Eye (tissue), 1 donor: Measurements from ENCODE around the gene FAM53B.
"Not testable (repeated sequence)": the region's sequence is repeated elsewhere in the genome, so short reads cannot be mapped to it uniquely, and the experiment has no call there.

Source experiments
- DNase-seq: peaks from one replicate; pipeline ENCODE4 v3.0.0-alpha.2; 2015

FAM53B gene

DNA sequence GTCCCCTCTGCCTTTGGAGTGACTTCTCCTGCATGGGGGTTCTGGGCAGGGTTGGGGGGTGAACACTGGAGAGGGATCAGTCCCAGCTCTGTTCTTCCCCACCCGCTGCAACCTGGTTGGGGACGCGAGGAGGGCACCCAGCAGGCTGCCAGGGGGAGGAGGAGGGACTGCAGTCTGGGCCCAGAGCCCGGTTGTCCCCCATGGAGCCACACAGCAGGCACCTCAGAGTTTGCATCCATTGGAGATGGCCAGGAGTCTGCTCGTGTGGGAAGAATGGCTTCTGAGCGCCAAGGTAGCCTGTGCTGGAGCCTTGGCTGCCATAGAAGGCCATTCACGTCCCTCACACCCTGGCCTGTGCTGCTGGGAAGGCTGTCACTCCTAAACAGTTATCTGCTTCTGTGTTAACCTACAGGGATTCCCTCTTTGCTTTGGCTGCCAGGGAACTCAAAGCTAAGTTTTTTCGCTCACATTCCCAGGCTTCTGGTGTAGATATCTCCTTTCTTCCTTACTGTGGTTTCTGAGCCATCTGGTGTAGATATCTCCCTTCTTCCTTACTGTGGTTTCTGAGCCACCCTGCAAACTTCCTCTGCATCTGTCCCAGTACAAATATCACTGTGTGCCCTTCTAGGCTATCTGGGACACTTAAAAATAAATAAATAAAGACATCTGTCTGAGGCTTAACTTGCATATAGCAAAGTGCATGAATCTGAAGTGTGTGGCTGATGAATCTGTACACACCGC lies 148.9 kb downstream of the FAM53B start:
- DNase-seq, result no peak

DNA sequence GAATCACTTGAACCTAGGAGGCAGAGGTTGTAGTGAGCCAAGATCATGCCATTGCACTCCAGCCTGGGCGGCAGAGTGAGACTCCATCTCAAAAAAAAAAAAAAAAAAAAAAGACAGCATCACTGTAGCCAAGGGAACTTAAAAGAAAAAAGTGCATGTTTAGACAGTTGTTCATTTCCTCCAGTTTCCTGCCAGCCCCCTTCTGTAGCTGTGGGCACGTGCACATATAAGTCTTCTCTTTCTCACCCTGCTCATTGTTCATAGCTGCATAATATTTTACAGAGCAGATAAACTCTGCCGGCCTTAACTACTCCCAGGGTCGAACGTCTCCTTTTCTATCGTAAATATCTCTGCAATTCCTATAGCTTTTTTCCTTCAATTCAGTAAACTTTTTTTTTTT lies 149.9 kb downstream of the FAM53B start:
- no peak for DNase-seq

DNA sequence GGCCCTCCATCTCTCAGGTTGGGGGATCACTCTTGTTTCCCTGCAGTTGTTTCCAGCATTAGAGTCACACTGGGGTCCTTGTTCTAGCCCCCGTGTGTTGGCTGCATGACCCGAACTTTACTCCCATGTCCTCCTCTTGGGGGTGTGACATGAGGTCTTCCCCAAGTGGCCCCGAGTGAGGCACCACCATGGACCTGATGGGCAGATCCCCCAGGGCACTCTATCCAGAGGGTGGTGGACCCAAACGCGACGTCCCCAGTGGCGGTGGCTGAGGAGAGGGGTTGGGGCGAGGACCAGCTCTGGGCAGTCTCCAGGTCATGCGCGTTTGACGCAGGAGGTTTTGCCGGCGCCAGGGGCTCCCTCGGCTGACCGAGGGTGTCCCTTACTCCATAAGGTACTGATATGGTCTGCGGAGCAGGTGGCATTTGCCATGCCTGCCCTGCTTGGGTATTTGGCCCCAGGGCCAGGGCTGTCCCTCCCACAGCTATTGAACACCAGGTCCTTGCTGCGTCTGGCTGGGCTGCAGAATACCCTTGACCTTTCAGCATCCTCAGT lies 150.7 kb downstream of the FAM53B start:
- no peak for DNase-seq

GRCh38 chr10:124592736-124593430 lies 151.3 kb downstream of the FAM53B start:
- DNase-seq, result no peak

DNA sequence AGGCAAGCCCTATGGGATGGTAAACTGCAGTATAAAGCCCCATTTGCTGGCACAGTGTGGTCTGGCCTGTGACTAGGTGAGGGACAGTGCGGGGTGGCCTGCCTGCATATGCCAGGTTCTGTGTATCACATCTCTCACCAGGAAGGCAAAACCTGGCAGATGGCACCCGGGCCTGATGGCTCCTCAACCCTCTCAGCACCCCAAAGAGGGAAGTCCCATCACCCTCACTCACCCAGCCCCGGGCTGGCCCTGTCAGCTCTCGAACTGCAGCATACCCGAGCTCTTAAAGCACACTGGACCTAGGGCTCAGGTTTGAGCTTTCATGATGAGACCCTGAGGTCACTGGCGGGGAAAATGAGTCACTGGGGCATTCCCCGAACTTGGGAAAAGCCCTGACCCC lies 152.1 kb downstream of the FAM53B start:
- DNase-seq, result no peak

GRCh38 chr10:124591123-124591495 lies 153.1 kb downstream of the FAM53B start:
- DNase-seq, result no peak

DNA sequence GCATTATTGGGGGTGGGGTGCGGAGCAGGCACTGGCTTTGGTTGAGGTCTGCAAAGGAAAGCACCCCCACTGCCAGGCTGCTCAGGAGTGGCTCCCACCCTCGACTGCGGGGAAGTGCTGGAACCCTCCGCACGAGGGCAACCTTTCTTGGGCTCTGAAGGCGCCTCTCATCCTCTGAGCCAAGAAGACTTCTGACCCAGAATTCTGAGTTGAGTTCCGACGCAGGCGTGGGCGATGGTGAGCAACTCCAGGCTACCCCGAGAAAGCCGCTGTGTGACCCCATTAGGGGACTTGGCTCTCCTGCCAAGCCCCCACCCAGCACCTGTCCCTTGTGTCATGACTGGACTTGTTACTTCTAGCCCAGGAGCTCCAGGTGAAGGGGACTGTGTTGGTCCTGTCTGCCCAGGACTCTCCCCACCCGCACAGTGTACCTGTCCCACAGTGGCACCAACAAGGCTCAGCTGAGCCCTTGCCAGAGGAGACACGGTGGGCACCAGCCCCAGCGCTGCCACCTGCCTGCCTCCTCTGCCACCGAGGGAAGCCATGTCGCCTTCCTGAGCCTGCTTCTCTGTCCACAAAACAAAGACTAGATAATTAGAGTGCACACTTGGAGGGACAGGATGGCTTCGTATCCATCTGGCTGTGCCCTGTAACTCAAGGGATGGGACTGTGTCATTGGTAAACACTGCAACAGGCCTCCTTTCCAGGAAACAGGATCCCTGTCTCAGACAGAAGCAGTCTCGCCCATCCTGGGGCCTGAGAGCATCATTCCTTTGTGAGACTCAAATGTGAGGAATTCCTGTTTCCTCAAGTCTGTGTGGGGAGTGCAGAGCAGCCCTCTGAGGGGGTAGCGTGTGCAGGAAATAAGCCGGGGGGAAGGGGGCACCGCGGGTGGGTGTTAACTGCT lies 153.7 kb downstream of the FAM53B start:
- no peak for DNase-seq

- peak; percentile 45 for DNase-seq
These were observed 154.6 kb downstream of the FAM53B start for GRCh38 chr10:124589491-124590041.

DNA sequence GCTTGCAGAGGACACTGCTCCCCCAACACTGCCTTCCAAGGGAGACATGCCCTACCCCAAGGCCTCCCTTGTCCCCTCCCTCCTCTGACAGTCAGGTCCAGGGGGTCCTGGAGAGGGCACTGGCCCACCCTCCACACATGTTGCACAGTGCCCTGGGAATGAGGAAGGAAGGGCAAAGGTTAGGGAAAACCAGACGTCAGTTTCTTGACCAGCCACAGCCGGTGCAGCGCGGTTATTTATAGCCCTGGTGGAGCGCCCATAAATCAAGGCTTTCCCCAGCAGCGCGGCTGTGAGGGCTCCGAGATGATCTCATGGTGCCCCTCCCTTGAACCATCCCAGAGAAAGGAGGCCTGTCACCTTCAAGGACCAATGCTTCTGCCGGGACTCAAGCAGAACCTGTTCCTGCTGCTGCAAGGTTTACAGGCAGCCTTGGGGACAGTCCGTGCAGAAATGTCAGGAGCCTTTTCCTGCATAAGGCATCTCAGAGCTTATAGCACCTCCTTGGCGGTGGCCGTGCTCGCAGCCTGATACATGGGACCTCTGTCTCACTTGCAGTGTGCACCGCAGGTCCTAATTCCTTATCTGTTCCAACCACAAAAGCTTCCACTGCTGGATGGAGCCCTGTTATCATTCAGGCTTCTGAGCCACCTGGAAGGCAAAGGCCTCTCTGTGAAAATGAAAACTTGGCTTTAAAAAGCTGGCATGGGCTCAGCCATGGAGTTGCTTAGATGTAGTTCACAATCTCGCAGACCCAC lies 155.3 kb downstream of the FAM53B start:
- DNase-seq, result peak; percentile 38

GRCh38 chr10:124588341-124588735 lies 155.8 kb downstream of the FAM53B start:
- DNase-seq, result not testable (repeated sequence)

- no peak for DNase-seq
These were observed 156.4 kb downstream of the FAM53B start for GRCh38 chr10:124587811-124588211.

DNA sequence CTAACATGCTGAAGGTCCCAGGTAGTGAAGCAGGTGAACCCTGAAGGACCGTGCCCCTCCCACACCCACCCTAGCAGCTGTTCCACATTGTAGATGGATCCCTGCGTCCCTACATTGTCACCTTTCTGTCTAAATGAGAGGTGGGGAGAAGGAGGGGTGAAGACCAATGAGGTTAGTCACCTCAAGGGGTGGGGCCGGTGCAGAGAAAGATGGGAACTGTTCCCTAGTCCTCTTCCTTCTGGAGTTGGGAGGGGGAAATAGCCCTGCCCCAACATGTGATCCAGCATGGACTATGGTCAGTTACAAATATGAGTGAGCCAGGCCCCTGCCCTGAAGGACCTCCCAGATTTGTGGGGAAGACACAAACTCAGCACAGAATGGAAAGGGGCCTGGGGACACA lies 158.0 kb downstream of the FAM53B start:
- no peak for DNase-seq

- no peak for DNase-seq
These were observed 165.2 kb downstream of the FAM53B start for GRCh38 chr10:124579011-124579399.

GRCh38 chr10:124578231-124579010 lies 165.8 kb downstream of the FAM53B start:
- DNase-seq, result no peak

DNA sequence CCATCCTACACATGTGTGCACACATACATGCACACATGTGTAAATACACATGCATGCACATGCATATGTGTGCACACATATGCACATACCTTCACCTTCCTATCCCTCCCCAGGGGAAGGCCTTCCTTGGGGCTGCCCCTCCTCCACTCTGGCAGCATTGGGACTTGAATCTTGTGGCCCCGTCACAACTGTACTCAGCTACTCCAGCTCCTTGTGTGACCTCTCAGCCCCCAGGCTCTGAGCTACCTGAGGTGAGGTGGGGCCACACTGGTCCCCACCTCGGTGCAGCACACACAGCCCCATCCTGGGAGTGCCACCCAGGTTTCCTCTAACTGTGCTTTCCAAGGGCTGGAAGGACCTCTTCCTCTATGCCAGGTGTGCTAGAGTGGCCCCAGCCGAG lies 166.5 kb downstream of the FAM53B start:
- no peak for DNase-seq

DNA sequence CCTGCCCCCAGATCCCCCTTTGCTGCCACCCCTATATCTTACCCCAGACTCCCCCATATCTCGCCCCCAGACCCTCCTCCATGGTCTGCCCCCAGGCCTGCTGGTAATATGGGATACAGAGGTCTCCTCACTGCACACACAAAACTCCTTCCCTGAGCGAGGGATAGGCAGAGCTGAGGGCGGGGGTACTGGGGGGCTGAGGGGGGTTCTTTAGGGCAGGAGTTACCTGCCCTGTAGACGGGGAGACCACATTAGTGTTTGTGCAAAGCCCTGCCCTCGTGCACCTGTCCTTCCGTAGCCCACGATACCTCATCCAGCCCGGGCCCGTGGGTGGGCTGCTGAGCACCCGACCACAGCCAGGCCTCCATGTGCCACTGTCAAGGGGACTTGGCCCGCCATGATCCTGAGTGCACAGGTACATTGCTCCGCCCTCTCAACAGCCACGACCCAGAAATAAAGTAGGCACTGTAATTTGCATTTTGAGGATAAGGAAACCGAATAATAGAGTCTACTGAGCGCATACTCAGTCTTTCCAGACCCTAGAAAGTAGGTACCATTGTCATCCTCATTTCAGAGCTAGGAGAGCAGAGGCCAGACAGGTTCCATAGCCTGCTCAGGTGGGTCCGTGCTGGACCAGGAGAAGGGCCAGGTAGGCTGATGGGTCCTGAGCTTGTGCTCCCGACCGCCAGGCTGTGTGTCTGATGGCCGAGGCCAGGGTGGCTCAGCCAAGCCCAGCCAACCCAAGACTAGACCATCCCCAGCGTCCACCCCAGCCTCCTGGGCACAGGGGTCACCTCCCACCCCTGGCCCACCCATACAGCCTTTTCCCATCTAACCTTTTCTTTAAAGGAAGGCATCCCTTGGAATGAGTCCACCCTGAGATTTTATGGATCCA lies 167.4 kb downstream of the FAM53B start:
- no peak for DNase-seq

- DNase-seq, result no peak
These were observed 168.8 kb downstream of the FAM53B start for GRCh38 chr10:124575107-124576035.

GRCh38 chr10:124574456-124575070 lies 169.6 kb downstream of the FAM53B start:
- DNase-seq, result no peak
